GM08714 (cell line): ENCODE results near the gene UST.
"Not testable (repeated sequence)": the region's sequence is repeated elsewhere in the genome, so short reads cannot be mapped to it uniquely, and the experiment has no call there.

Experiments
- H3K4me3 ChIP-seq: fragments of 200-500 bp; sonication (Bioruptor generic); 2 replicates; pipeline ENCODE4 v1.5.1; 2014; ENCODE audit warnings: mild to moderate bottlenecking, low read length, inconsistent platforms
- ZNF274 ChIP-seq: IDR thresholded peaks from 2 replicates; pipeline ENCODE4 v1.6.1; 2012; ENCODE audit warnings: mild to moderate bottlenecking, low read depth, low read length

The UST gene

DNA sequence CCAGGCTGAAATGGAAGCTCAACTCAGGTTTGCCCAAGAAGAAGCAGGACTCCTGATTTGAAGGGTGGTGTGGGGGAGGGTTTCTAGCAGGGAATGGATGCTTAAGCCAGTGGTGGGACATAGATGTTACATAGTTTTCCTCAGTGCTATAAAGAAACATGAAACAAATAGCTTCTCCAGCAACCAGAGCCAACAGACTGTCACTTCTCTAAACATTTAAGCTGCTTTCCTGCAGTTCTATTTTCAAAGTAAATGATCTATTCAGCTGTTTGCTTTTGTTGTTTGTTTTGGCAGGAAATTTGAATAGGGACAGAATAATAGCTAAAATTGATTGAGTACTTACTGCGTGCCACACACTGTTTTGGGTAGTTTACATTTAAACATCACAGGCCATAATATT is 169.0 kb downstream of the UST start:
- no peak for TF ChIP-seq ZNF274
- H3K4me3 ChIP-seq = no peak overlapping the region

DNA sequence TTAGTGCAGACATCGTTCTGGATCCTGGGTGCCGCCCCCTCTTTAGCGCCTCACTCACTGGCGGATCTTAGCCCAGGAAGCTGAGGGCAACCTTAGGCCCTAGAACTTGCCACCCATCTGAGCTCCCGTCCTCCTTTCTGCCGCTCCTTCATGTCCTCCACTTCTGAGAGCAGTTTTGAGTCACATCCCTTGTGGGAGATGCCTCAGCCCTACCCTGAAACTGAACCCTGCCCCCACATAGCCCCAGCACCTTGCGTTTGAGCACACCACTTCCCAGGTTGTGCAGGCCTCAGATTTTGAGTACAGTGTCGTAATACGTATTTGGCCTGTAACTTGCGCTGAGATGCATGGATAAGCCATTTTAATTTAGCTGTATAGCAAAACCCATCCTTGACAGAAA is 169.7 kb downstream of the UST start:
- not testable (repeated sequence) for H3K4me3 ChIP-seq

DNA sequence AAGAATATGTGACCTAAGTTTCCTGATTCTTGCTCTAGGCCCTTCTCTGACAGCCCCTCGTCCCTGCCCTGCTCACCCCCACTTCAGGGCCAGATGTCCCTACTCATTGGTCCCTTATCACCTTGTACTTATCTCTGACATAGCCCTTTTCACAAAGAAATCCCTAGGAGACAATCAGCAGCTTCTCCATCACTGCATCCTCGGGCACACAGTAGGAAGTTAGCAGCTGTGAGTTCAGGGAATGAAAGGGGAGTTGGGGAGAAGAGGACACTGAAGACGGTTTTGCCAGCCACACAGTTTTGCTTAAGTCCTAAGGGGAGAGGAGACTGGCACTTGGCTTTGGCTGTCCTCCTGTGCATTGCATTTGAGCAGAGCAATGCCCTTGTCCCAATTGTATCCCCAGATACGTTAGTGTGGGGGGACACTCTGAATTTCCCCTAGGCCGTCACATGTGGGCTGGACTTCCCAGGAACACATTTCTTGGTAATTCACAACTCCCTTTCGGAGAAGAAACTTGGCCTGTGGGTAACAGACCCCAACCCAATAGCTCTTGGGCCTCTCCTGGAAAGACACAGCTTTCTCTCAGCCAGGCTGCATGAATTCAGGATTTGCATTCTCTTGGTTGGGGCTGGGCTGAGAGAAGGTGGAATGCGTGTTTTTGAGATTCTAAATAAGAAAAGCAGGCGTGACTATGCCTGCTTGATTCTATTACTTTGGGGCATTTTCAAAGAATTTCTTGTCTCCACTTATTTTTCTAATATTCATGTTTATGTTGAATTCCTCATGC is 177.6 kb downstream of the UST start:
- TF ChIP-seq ZNF274 = no peak
- H3K4me3 ChIP-seq = no peak overlapping the region

DNA sequence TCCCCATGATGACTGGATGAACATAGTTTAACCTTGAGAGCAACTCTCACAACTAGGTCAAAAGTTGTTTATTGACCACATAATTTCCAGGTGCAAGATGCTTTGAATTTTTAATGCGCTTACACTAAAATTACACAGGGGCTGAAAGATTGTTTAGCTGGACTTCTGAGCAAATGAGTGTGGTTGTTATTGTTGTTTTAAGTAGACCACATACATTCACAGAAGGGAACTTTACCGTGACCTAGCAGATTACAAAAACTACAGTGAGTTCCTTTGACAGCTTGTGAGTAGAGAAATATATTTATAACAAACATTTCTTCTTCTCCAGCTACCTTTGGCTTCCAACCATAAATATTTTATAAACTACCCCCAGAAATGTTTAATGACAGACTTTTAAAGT is 178.9 kb downstream of the UST start:
- no peak for TF ChIP-seq ZNF274
- H3K4me3 ChIP-seq = no peak overlapping the region

DNA sequence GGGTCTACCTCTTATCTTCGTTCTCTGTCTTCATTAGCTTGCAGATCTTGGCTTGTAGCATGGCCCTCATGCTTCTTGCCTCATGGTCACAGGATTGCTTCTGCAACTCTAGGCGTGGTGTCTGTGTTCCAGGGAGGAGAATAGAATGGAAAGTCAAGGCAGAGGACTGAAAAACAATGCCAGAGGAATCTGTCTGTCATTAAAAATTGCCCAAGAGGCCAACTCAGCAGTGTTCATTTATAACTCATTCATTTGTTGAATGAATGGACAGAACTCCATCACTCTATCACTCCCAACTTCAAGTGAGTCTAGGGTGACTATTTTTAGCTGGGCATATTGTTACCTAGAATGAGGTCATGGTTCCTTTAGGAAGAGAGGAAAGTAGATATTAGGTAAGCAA is 179.6 kb downstream of the UST start:
- no peak overlapping the region for H3K4me3 ChIP-seq
- no peak for TF ChIP-seq ZNF274

DNA sequence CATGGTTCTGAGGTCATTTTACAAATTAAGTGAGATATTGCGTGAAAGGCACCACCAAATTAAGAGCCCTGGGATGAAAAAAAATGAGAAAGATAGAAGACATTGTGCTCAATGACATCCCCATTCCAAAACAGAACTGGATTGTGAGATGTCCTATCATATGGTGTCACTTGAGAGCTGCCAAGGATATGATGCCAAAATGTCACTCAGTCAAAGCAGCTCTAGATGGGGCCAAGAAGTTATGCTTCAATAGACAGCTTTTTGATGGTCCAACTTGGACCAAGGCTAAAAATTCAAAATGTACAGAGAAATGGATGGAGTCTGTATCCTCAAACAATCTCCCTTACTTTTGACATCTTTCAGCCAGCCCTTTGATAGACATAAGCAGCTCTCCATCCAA is 180.8 kb downstream of the UST start:
- TF ChIP-seq ZNF274 = no peak
- H3K4me3 ChIP-seq = no peak overlapping the region

DNA sequence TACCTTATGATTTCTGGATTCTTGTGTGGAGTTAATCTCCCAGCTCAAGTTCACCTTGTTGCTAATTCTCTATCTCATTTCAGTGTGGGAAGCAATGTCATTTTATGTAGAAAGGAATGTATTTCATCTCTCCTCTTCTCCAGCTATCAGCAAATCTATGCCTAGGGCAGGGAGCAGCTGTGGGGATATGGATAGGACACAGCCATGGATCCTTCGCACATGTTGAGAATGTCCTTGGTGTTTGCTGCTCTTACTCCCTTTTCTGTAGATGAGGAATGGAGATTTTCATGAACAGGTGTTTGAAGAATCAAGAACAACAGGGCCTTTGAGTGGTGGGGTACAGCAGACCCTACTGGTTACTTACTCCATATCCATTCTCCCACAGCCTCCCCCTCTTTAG is 182.0 kb downstream of the UST start:
- no peak for TF ChIP-seq ZNF274
- no peak overlapping the region for H3K4me3 ChIP-seq

DNA sequence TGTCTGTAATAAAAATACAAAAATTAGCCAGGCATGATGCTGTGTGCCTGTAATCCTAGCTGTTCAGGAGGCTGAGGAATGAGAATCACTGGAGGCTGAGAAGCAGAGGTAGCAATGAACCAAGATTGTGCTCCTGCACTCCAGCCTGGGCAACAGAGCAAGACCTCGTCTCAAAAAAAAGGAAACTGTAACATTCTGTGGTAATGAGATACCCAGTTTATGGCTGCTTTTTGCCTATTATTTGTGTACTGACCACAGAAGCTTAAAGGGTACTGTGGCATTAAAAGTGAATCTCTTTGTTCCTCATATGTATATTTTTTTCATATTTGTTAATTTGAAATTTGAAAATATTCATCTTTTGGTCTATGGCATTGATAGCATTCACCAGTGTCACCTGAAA is 185.4 kb downstream of the UST start:
- no peak for TF ChIP-seq ZNF274
- no peak overlapping the region for H3K4me3 ChIP-seq

DNA sequence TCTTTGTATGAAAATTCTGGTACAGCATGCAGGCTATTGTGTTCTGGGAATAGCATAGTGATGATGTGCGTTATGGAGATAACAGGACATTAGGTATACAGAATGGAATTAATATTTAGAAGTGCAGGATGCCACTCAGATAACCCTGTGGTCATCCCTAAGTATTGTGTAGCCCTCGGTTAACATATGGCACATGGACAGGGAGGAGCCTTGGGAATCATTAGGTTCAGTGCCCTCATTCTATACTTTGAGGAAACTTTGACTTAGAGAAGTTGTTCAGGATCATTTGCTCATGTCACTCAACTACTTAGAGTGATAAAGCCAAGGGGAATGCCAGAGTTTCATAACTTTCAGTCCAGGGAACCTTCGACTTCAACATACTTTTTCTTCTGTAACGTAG is 185.9 kb downstream of the UST start:
- TF ChIP-seq ZNF274 = no peak
- no peak overlapping the region for H3K4me3 ChIP-seq

DNA sequence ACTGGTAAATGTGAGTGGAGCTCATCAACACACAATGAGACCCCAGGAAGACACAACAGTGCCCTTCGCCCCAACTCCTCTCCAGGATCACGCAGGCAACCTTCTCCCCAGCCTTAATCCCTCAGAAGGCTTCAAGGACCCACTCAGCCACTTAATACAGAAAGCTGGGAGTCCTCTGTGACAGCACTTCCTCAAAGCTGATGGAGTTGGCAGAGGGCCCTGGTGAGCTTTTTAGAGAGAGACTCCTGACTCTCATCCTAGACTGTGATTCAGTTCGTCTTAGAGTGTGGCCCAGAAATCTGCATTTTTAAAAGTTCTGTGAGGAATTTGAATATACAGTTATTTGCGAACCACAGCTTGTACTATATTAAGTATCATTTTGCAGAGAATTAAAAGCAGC is 187.7 kb downstream of the UST start:
- no peak for TF ChIP-seq ZNF274

DNA sequence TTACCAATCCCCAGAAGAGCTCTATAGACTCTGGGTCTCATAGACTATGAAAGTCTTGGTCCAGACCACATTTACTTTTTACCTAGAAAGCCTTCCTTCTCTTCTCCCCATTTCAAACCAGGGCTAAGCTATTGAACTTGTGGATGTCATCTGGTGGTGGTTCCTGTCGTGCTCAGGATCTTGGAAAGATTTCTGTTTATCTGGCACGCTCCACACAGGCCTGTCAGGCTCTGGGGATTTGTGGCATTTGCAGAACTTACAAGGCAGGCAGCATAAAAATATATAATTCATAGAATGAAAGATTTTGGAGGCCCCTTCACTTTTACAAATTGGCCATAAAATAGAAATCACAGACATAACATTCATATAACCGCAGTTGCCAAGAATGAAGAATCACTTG is 188.1 kb downstream of the UST start:
- no peak for TF ChIP-seq ZNF274

More for the DNA sequence above, 187.7 kb downstream of the UST start:
- H3K4me3 ChIP-seq = no peak overlapping the region

DNA sequence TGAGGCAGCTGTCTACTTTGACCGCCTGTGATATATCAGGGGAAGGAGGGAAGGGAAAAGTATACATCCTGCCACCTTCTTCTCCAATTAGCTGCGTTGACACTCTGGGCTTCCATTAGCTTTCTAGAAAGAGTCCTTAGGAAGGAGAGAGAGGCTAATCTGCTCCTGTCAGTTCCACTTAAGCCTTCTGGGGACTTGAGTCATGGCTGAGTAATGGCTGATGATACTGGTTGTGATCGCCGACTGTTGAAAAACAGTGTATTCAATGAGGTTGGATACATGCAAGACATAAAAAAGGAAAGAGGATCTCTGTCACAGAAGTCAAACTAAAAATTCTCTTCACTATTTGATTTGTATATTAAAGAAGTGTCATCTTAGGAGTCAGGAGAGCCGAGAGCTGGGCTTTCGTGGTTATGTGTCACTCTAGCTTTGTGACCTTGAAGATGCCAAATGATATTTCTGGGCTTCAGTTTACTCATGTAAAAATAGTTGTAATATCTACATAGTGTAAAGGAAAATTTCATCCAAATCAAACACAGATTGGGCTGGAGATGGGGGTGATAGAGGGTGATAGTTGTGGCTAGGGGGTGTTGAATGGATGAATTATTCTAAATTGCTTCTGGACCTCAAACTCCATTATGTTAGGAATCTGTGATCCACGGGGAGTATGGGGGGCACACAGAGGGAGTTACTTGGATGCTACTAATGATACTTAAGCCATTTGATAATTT is 189.0 kb downstream of the UST start:
- no peak overlapping the region for H3K4me3 ChIP-seq
- TF ChIP-seq ZNF274 = no peak

More for the DNA sequence above, 188.1 kb downstream of the UST start:
- no peak overlapping the region for H3K4me3 ChIP-seq

DNA sequence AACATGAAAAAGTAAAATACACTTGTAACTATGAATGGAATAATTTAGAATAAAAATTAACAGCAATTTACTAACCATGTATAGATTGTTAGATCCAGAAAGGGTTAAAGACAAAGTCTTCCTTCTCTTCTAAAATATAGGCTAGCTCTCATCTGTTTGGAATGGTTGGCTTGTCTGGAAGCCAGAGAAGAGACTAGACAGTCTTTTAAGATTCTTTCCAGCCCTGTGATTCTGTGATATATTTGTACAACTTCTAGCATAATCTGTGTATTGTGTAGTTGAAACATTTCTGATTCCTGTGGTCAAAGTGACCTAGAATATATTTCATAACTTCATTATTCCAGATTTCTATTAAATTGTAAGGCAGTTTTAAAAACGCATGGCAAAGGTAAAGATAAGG is 196.6 kb downstream of the UST start:
- TF ChIP-seq ZNF274 = no peak
- H3K4me3 ChIP-seq = no peak overlapping the region

DNA sequence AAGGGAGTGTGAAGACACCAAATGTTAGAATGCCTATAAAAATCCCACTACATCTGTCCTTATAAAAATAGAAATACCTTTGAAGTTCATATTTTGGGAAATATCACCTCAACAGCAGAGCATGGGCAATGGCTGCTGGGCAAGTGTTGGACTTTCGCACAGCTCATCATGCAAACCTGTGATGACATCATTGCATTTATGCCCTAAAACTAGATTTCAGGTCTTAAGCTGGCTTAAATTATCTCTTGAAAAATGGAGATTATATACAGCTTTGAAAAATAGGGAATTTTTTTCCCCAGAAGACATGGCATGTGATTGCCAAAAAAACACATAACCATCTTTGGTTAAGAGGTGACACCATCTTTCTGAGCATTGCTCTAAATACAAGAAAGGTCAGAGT is 197.8 kb downstream of the UST start:
- no peak overlapping the region for H3K4me3 ChIP-seq
- no peak for TF ChIP-seq ZNF274

DNA sequence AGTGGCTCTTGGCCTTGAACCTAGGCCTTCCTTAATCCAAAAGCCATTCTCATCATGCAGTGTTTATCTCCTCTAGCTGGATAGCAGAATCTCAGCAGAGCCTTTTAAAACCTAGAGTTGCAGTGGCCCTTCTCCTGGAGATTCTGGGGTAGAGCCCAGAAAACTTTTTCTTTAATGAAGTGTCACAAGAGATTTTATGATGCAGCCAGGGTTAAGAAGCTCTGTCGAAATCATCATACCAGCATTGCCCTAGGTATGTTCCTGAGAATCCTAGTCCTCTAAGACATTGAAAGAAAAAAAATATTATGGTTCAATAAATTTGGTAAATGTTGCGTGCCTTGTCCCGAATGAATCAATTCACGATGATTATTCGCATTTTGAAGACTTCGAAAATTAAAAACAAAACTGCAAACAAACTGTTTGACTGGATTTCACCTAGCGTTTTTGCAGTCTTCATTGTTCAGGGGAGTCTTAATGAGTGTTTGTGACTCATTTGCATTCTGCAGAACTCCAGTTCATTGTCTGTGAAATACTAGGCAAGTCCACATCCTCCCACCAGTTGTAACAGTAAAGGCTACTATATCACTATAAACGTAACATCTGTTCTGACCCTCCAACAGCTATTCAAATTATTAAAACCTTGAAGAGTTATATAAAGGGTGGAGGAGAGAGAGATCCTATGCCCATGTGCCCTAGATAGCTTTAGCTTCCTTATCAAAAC is 198.6 kb downstream of the UST start:
- TF ChIP-seq ZNF274 = no peak
- H3K4me3 ChIP-seq = no peak overlapping the region
